Pancreas (tissue), 10 donors: ENCODE results near the gene DNAH7. TPM values are rescaled to one million over a fixed set of nuclear protein-coding genes. Genes with fewer than 3 reads are reported as not detected.

ENCODE experiments used
- ATAC-seq, 4 donors: fragments of 200-7000 bp; cut with Tn5 transposase; one replicate each; pipeline versions ENCODE4 v1.8.0 to v1.9.1; 2020; ENCODE audit warnings: mild to moderate bottlenecking in 4 of 4, moderate library complexity in 4 of 4
- DNase-seq, 6 donors: peaks; one replicate each; pipeline ENCODE4 v3.0.0-alpha.2; 2020
- FAIRE-seq: peaks from 2 replicates; lab custom pipeline; 2012; peaks lifted over from hg19 to GRCh38; lab: Jason Lieb, UNC
- H3K27ac ChIP-seq, 4 donors: fragments of 200-600 bp; sonication (generic); 1 replicate in 3 of 4; 2 replicates in 1 of 4; pipeline versions ENCODE4 v1.5.0 to v1.8.0; 2020
- H3K27me3 ChIP-seq, 4 donors: fragments of 200-600 bp; one replicate each; pipeline ENCODE4 v1.8.0; 2021
- H3K36me3 ChIP-seq, 3 donors: fragments of 200-600 bp; sonication (generic) in 1 of 3; one replicate each; pipeline versions ENCODE4 v1.5.0 to v1.8.0; 2020 to 2021
- H3K4me1 ChIP-seq, 3 donors: fragments of 200-600 bp; one replicate each; pipeline ENCODE4 v1.8.0; 2021
- H3K4me3 ChIP-seq, 4 donors: fragments of 200-600 bp; sonication (generic) in 2 of 4; one replicate each; pipeline versions ENCODE4 v1.5.0 to v1.8.0; 2020 to 2021
- H3K9me3 ChIP-seq, 4 donors: fragments of 200-600 bp; one replicate each; pipeline ENCODE4 v1.8.0; 2021
- CTCF ChIP-seq, 4 donors: fragments of 200-600 bp; sonication (generic) in 3 of 4; IDR thresholded peaks; one replicate each; pipeline versions ENCODE4 v1.5.0 to v1.8.0; 2021; ENCODE audit warnings: antibody characterized with exemption in 4 of 4
- WGBS, 2 donors: extraction: QIAGEN DNeasy Blood & Tissue Kit; methylation state at CpG; one replicate each; pipeline ENCODE4 v1.1.7; 2013; 5-methylcytosine and 5-hydroxymethylcytosine counted together
- intact Hi-C, 3 donors: fragments of 100-400 bp; cut with DNase I; formaldehyde crosslinking; loops; one replicate each; pipeline versions ENCODE4 v1.11.1 to v1.14.2; 2022
- polyA plus RNA-seq, 2 donors: library from polyadenylated mRNA; stranded (reverse); fragments of 200-250 nt; gene quantifications; one replicate each; pipeline ENCODE4 v1.2.3, GENCODE V29; 2013
- total RNA-seq, 6 donors: library from RNA; stranded (reverse); fragmentation: NEBNext Ultra II Directional in 4 of 6; extraction: Animal tissue kit (Norgen Biotek cat#: 25700) in 4 of 6; gene quantifications; one replicate each; pipeline versions ENCODE4 v1.2.1 to v1.2.4, GENCODE V29; 2021 to 2023
- donor health status: healthy with polysubstance abuse.
- donor health status: DM: no; HTN: no; CAD: no; lungs with moderate emphysema.
- donor health status: DM: no; HTN: no; CAD: no.
- donor health status: control.
- donor health status: control.
- donor health status: Bipolar disorder and iron deficiency.
- donor health status: DM: yes; HTN: yes; CAD: no.
- donor health status: DM: no; HTN: no; CAD: no.
- donor health status: DM: no; HTN: no; CAD: no.
- donor health status: DM: yes; HTN: yes; CAD: no.

The DNAH7 gene
- total and polyA plus RNA-seq, 8 donors = 1.6 to 7.0 (median 3.9) TPM

- WGBS, 2 donors = 68 to 82% methylated on average over 2 of the region's 2 CpGs
- no peak for TF ChIP-seq CTCF (IDR thresholded peaks at IDR 0.05)
- Histone ChIP-seq H3K4me1 (no peaks in the 10 kb centered on the region), H3K36me3 (peaks cover 0 to 4% (median 0%) of the 10 kb centered on the region in 3 donors), H3K9me3 (no peaks in the 10 kb centered on the region), H3K27me3 (no peaks in the 10 kb centered on the region), H3K4me3 (no peak overlapping the region), H3K27ac (no peak overlapping the region)
- intact Hi-C loops = no loop called here
- DNase-seq = no peak
- no peak for ATAC-seq
- FAIRE-seq = no peak
Measured at GRCh38 chr2:196018037-196018436, 50.6 kb downstream of the DNAH7 start.

GRCh38 chr2:196012314-196012713, 56.3 kb downstream of the DNAH7 start:
- WGBS, 2 donors = 80 to 88% methylated on average over 2 of the region's 2 CpGs
- no peak for TF ChIP-seq CTCF (IDR thresholded peaks at IDR 0.05)
- H3K27ac ChIP-seq = no peak overlapping the region
- H3K27me3 ChIP-seq = no peaks in the 10 kb centered on the region
- H3K9me3 ChIP-seq = no peaks in the 10 kb centered on the region
- FAIRE-seq (no peak), ATAC-seq (no peak), DNase-seq (no peak)
- intact Hi-C loops = no loop called here
- no peak overlapping the region for H3K4me3 ChIP-seq
- H3K4me1 ChIP-seq = no peaks in the 10 kb centered on the region
- no peaks in the 10 kb centered on the region for H3K36me3 ChIP-seq

GRCh38 chr2:196000551-196000950, 68.1 kb downstream of the DNAH7 start:
- H3K27me3 ChIP-seq = no peaks in the 10 kb centered on the region
- FAIRE-seq (no peak), DNase-seq (no peak)

GRCh38 chr2:195998070-195998469, 70.6 kb downstream of the DNAH7 start:
- no peaks in the 10 kb centered on the region for H3K36me3 ChIP-seq
- DNase-seq = no peak
- ATAC-seq = no peak
- no peaks in the 10 kb centered on the region for H3K9me3 ChIP-seq
- FAIRE-seq = no peak
- intact Hi-C loops = no loop called here
- no peak overlapping the region for H3K27ac ChIP-seq
- no peaks in the 10 kb centered on the region for H3K4me1 ChIP-seq
- no peaks in the 10 kb centered on the region for H3K27me3 ChIP-seq
- 93 to 96% methylated on average over 8 of the region's 8 CpGs for WGBS, 2 donors
- TF ChIP-seq CTCF (IDR thresholded peaks at IDR 0.05) = no peak
- H3K4me3 ChIP-seq = no peak overlapping the region

More at GRCh38 chr2:196000551-196000950, 68.1 kb downstream of the DNAH7 start:
- H3K4me1 ChIP-seq = no peaks in the 10 kb centered on the region
- H3K9me3 ChIP-seq = no peaks in the 10 kb centered on the region
- H3K4me3 ChIP-seq = no peak overlapping the region
- no peak for TF ChIP-seq CTCF (IDR thresholded peaks at IDR 0.05)
- ATAC-seq = no peak
- 87 to 90% methylated on average over 1 of the region's 1 CpG for WGBS, 2 donors
- H3K27ac ChIP-seq = no peak overlapping the region
- no peaks in the 10 kb centered on the region for H3K36me3 ChIP-seq
- intact Hi-C loops = no loop called here

GRCh38 chr2:195995499-195995898, 73.1 kb downstream of the DNAH7 start:
- Histone ChIP-seq H3K36me3 (no peaks in the 10 kb centered on the region), H3K4me3 (no peak overlapping the region), H3K27me3 (no peaks in the 10 kb centered on the region), H3K4me1 (no peaks in the 10 kb centered on the region), H3K9me3 (no peaks in the 10 kb centered on the region), H3K27ac (no peak overlapping the region)
- TF ChIP-seq CTCF (IDR thresholded peaks at IDR 0.05) = no peak
- intact Hi-C loops = no loop called here
- no peak for FAIRE-seq
- peak in 1 of 6 donors; percentile 32 for DNase-seq
- no peak for ATAC-seq
- WGBS, 2 donors = 91 to 93% methylated on average over 5 to 6 of the region's 6 CpGs
